K562 (cell line): ENCODE data around the gene NR1H2. TPM values are rescaled to one million over a fixed set of nuclear protein-coding genes. Genes with fewer than 3 reads are reported as not detected.

Experiments
- BRD9 ChIP-seq: fragments of 450-650 bp; IDR thresholded peaks from 2 replicates; pipeline ENCODE4 v1.6.1; 2018; ENCODE audit warnings: low read depth; ENCODE audit not compliant: partially characterized antibody
- GABPB2 ChIP-seq: fragments of 250-450 bp; sonication (Bioruptor Pico); conservative IDR thresholded peaks from 2 replicates; pipeline ENCODE4 v1.5.1; 2021; ENCODE audit warnings: mild to moderate bottlenecking
- NR2C1 ChIP-seq, 2 experiments: fragments of 450-650 bp; IDR thresholded peaks; 2 replicates each; pipeline ENCODE4 v1.6.1; 2017; ENCODE audit warnings: mild to moderate bottlenecking in 2 of 2, antibody characterized with exemption in 1 of 2, inconsistent platforms in 1 of 2, missing compliant biosample characterization in 1 of 2, missing genetic modification characterization in 1 of 2
- NR4A1 ChIP-seq, 2 experiments: fragments of 250-450 bp in 1 of 2; fragments of 450-650 bp in 1 of 2; sonication (Bioruptor Pico) in 1 of 2; IDR thresholded peaks; 2 replicates each; pipeline versions ENCODE4 v1.4.0 to v1.6.1; 2016 to 2020; ENCODE audit warnings: mild to moderate bottlenecking in 2 of 2, missing compliant biosample characterization in 1 of 2, missing genetic modification characterization in 1 of 2, moderate library complexity in 1 of 2
- RUNX1 ChIP-seq: sonication (generic); IDR thresholded peaks from 2 replicates; pipeline ENCODE4 v1.6.1; 2016; ENCODE audit warnings: antibody characterized with exemption, low read depth
- SPI1 ChIP-seq: IDR thresholded peaks from 2 replicates; pipeline ENCODE4 v1.6.1; 2011; ENCODE audit warnings: low read depth, low read length, control low read depth, borderline replicate concordance
- XRCC5 ChIP-seq: fragments of 200-400 bp; formaldehyde crosslinking; IDR thresholded peaks from 2 replicates; pipeline ENCODE4 v1.6.1; 2017; ENCODE audit warnings: low read depth, mild to moderate bottlenecking, low read length
- ZBTB7A ChIP-seq: IDR thresholded peaks from 2 replicates; pipeline ENCODE4 v1.6.1; 2011; ENCODE audit warnings: low read depth, mild to moderate bottlenecking, low read length, moderate library complexity, borderline replicate concordance; ENCODE audit not compliant: control insufficient read depth
- ZNF143 ChIP-seq: sonication (generic); formaldehyde crosslinking; IDR thresholded peaks from 2 replicates; pipeline ENCODE4 v1.9.0; 2022; ENCODE audit warnings: mild to moderate bottlenecking, missing genetic modification reagents
- ZNF224 ChIP-seq: sonication (generic); formaldehyde crosslinking; IDR thresholded peaks from 2 replicates; pipeline ENCODE4 v1.8.0; 2022; ENCODE audit warnings: mild to moderate bottlenecking, missing genetic modification reagents
- ZNF586 ChIP-seq: fragments of 450-650 bp; formaldehyde crosslinking; conservative IDR thresholded peaks from 2 replicates; pipeline ENCODE4 v1.4.0; 2020; ENCODE audit warnings: mild to moderate bottlenecking, moderate library complexity
- ZNF589 ChIP-seq: fragments of 200-800 bp; sonication (Bioruptor generic); IDR thresholded peaks from 2 replicates; pipeline ENCODE4 v1.6.1; 2016; ENCODE audit warnings: low read depth, missing genetic modification characterization, missing compliant biosample characterization
- polyA plus RNA-seq, 8 experiments: library from polyadenylated mRNA; depleted of rRNA in 4 of 8; stranded (reverse) in 5 of 8; unstranded in 3 of 8; fragments of >200 nt; fragmentation: Nextera tagmentation in 2 of 8; fragmentation: Illumina TruSeq in 1 of 8; extraction: Ambion mirVana in 2 of 8; extraction: Trizol in 1 of 8; gene quantifications; 2 replicates each; pipeline versions ENCODE4 v1.2.1 to v1.2.3, GENCODE V29; 2011 to 2014; ENCODE audit warnings: inconsistent platforms in 1 of 8, missing spikeins in 1 of 8
- total RNA-seq, 7 experiments: library from RNA; depleted of rRNA in 6 of 7; stranded (reverse); fragments of >200 nt in 6 of 7; fragmentation: Illumina TruSeq in 2 of 7; extraction: Trizol in 2 of 7; gene quantifications; 2 replicates each; pipeline versions ENCODE4 v1.2.1 to v1.2.3, GENCODE V29; 2011 to 2021; ENCODE audit warnings: low replicate concordance in 1 of 7
- TF ChIP-seq, protein P1 (sequence below), 2 experiments: fragments of 250-450 bp in 1 of 2; fragments of 450-650 bp in 1 of 2; sonication (Bioruptor Pico) in 1 of 2; IDR thresholded peaks; 2 replicates each; pipeline versions ENCODE4 v1.6.1 to v1.8.0; 2016 to 2021; ENCODE audit warnings: mild to moderate bottlenecking in 2 of 2, moderate library complexity in 2 of 2, missing compliant biosample characterization in 1 of 2, missing genetic modification characterization in 1 of 2
- TF ChIP-seq, protein P2 (sequence below): fragments of 450-650 bp; conservative IDR thresholded peaks from 2 replicates; pipeline ENCODE4 v1.6.1; 2016; ENCODE audit warnings: missing genetic modification characterization, low read depth, mild to moderate bottlenecking, missing compliant biosample characterization, moderate library complexity
- TF ChIP-seq, protein P3 (sequence below): fragments of 250-450 bp; sonication (Bioruptor Pico); IDR thresholded peaks from 2 replicates; pipeline ENCODE4 v1.5.0; 2022; ENCODE audit warnings: mild to moderate bottlenecking
- TF ChIP-seq, protein P4 (sequence below): fragments of 200-400 bp; formaldehyde crosslinking; IDR thresholded peaks from 2 replicates; pipeline ENCODE4 v1.6.1; 2017; ENCODE audit warnings: mild to moderate bottlenecking, low read depth, low read length, moderate library complexity

The NR1H2 gene
- total and polyA plus RNA-seq, 9 of the 15 experiments (the other 6 are each of a cell fraction or from before 2014, with no cell fraction given) = 0.11 to 73.8 (median 24.0) TPM

DNA sequence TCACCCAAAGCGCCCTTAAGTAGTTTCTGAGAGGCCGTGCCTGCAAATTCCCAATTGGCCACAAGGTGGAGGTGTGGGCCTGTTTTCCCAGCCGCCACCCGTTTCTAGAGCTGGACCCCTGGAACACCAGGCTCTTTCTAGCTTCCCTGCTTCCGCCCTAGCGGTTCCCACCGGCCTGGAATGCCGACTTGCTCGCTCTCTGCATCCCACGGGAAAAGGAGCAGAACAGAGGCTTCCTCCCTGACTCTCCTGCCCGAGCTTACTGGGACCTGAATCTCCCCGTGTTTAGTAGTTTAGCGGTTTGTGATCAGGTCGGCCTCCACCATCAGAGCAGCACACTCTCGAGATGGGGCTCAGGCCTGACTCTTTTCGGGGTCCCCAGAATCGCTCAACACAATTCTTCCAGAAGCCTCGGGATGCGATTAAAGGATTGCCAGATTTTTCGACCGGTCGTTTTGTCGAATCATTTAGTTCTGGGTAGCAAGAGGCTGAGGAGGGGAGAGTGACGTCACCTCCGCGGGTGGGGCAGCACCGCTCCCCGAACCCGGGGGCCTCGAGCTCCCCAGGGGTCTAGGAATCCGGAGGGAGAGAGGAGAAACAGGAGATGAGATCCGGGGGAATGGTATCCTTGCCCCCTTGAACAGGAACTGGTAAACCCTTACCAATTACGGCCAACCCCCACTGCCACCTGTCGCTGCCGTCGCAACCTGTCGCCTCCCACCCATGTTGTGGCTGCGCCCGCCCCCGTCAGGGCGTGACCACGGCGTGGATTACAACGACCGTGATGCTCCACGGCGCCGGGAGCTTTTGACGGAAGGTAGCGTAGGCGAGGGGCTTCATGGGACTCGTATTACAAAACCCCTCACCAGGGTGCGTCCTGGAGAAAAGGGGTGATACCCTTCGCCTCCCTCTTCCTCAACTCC, 18.8 kb upstream of the NR1H2 start (continued):
- TF ChIP-seq, protein P1, sequence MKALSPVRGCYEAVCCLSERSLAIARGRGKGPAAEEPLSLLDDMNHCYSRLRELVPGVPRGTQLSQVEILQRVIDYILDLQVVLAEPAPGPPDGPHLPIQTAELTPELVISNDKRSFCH (CRISPR knock-in tag; IDR thresholded peaks at IDR 0.05) = no peak
- TF ChIP-seq, protein P1 (tag; IDR thresholded peaks at IDR 0.05) = peak; percentile 8; the same call in 1 of the 2 replicates
- TF ChIP-seq ZNF586 (CRISPR knock-in tag) (no peak), SPI1 (no peak), RUNX1 (no peak), ZNF589 (CRISPR knock-in tag) (0 out of 2 replicates have a peak, but pooled peaks have one; percentile 48), XRCC5 (peak; percentile 8; the same call in 1 of the 2 replicates), ZNF143 (CRISPR knock-in tag) (peak; percentile 71), BRD9 (peak; percentile 96), NR4A1 (CRISPR knock-in tag; IDR thresholded peaks at IDR 0.05) (0 out of 2 replicates have a peak, but pooled peaks have one; percentile 50), NR4A1 (tag; IDR thresholded peaks at IDR 0.05) (no peak; the same call in 1 of the 2 replicates), ZBTB7A (peak; percentile 82), NR2C1 (IDR thresholded peaks at IDR 0.05) (no peak; the same call in 1 of the 2 replicates), NR2C1 (tag; IDR thresholded peaks at IDR 0.05) (0 out of 2 replicates have a peak, but pooled peaks have one; percentile 8), GABPB2 (no peak), ZNF224 (CRISPR knock-in tag) (0 out of 2 replicates have a peak, but pooled peaks have one; percentile 12)
- TF ChIP-seq, protein P2, sequence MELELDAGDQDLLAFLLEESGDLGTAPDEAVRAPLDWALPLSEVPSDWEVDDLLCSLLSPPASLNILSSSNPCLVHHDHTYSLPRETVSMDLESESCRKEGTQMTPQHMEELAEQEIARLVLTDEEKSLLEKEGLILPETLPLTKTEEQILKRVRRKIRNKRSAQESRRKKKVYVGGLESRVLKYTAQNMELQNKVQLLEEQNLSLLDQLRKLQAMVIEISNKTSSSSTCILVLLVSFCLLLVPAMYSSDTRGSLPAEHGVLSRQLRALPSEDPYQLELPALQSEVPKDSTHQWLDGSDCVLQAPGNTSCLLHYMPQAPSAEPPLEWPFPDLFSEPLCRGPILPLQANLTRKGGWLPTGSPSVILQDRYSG = peak; percentile 63
- TF ChIP-seq, protein P3, sequence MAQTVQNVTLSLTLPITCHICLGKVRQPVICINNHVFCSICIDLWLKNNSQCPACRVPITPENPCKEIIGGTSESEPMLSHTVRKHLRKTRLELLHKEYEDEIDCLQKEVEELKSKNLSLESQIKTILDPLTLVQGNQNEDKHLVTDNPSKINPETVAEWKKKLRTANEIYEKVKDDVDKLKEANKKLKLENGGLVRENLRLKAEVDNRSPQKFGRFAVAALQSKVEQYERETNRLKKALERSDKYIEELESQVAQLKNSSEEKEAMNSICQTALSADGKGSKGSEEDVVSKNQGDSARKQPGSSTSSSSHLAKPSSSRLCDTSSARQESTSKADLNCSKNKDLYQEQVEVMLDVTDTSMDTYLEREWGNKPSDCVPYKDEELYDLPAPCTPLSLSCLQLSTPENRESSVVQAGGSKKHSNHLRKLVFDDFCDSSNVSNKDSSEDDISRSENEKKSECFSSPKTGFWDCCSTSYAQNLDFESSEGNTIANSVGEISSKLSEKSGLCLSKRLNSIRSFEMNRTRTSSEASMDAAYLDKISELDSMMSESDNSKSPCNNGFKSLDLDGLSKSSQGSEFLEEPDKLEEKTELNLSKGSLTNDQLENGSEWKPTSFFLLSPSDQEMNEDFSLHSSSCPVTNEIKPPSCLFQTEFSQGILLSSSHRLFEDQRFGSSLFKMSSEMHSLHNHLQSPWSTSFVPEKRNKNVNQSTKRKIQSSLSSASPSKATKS = no peak
- TF ChIP-seq, protein P4, sequence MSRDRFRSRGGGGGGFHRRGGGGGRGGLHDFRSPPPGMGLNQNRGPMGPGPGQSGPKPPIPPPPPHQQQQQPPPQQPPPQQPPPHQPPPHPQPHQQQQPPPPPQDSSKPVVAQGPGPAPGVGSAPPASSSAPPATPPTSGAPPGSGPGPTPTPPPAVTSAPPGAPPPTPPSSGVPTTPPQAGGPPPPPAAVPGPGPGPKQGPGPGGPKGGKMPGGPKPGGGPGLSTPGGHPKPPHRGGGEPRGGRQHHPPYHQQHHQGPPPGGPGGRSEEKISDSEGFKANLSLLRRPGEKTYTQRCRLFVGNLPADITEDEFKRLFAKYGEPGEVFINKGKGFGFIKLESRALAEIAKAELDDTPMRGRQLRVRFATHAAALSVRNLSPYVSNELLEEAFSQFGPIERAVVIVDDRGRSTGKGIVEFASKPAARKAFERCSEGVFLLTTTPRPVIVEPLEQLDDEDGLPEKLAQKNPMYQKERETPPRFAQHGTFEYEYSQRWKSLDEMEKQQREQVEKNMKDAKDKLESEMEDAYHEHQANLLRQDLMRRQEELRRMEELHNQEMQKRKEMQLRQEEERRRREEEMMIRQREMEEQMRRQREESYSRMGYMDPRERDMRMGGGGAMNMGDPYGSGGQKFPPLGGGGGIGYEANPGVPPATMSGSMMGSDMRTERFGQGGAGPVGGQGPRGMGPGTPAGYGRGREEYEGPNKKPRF = no peak
